Embryonic facial prominence (tissue), 1 donor: ENCODE measurements around the gene CYGB.

Experiments
- DNase-seq: peaks from one replicate; pipeline ENCODE4 v3.0.0-alpha.2; 2016; ENCODE audit errors: extremely low spot score

The CYGB gene

GRCh38 chr17:76537578-76538280, at the start of gene CYGB:
CYGB (minus strand) TSS chr17:76537709; CDS start chr17:76537542, 167 bp downstream.
- no peak for DNase-seq

GRCh38 chr17:76586741-76587487, 49.4 kb upstream of the CYGB start:
- DNase-seq: no peak

DNA sequence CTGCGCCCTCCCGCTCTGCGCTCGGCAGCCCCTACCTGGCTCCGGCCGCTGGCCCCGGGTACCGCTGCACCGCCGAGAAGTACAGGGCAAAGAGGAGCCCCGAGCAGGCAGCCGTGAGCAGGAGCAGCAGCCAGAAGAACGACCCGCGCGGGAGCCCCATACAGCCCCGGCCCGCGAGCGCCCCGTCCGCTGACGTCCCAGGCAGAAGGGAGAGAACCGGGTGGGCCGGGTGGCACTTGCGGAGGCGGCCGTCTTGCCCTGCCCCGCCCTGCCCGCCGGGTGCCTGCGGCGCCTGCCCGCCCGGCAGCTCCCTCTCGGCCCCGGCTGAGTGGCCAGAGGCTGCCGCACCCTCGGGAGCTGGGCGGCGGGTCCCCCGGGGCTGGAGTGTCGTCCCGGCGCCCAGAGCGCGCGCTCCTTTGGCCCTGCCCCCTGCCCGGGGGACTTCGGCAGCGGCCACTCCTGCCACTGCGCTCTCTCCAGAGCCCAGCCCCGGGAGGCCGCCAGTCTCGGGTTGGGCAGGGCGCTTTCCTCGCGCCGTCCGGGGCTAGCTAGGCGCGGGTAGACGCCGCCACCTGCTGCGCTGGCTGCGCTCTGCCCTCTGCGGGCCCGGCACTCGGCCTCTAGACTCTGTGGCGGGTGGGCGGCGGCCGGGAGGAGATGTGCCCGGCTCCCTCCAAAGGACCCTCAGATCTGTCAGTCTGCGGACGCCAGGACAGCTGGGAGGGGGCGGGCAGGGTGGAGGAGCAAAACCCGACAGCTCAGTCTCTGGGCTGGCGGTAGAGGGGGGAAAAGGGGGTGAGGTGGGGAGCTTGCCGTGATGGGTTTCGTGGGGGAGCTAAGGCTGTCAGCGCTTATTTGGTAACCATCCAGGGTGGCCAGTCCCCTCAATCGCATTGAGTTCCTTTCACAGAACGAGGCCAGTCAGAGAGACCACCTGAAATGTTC, 48.4 kb upstream of the CYGB start, which contains the start of gene ST6GALNAC2:
TSS of gene ST6GALNAC2 (minus strand) at position 212 of the 945 bp plus-strand sequence. CDS start at position 160, 52 bp downstream.
- no peak for DNase-seq

- no peak for DNase-seq
Measured at GRCh38 chr17:76585033-76585648, 47.6 kb upstream of the CYGB start.

GRCh38 chr17:76584427-76585032, 47.0 kb upstream of the CYGB start:
- no peak for DNase-seq

- no peak for DNase-seq
Measured at GRCh38 chr17:76582660-76583059, 45.2 kb upstream of the CYGB start.

DNA sequence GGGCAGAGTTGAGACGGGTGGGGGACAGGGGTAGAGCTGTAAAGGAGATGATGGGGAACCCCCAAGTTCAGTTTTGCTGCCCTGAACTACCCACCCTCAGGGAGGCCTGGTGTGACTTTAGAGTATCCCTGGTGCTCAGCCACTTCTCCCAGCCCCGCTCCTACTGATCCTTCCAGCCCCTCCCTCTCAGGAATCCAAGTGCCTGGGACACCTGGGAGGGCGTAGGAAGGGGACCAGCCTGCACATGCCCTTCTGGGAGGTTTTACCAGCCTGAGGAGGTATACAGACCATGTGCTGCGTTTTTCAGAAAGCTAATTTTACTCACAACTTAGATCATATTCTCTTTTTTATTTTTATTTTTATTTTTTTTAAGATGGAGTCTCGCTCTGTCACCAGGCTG, 44.0 kb upstream of the CYGB start:
- DNase-seq: no peak

DNA sequence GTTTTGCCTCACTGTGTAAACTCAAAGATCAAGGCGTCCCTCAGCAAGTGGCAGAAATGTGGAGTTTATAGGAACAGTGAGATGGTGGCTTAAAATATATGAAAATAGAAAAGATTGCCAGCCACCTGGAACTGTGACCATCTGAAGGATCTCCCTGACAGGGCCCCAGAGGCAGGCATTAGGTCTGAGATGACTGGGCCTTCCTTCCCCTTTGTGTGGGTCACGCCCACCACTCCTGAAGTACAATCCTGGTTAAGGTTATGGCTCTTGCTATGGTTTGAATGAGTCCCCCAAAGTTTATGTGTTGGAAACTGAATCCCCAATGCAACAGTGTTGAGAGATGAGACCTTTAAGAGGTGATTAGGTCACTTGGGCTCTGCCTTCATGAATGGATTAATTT, 41.8 kb upstream of the CYGB start:
- no peak for DNase-seq

DNA sequence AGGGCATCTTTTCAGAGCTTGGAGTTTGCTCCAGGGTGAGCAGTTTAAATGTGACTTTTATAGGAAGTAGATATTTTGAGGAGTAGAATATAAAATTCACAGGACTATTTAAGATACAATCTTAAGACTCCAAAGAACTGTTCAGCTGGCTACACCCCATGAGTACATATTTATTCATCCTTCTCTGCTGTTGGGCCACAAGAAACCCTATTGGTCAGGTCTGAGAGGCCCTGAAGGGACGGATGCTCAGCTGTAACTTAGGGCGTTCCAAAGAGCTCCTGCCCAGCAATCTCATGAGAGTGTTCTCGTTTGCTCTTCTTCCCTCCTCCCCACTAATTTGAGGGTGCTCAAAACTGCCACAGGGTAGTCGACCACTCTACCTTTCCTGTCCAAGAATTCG, 40.9 kb upstream of the CYGB start:
- no peak for DNase-seq

- DNase-seq: no peak
Measured at GRCh38 chr17:76577876-76578275, 40.4 kb upstream of the CYGB start.

DNA sequence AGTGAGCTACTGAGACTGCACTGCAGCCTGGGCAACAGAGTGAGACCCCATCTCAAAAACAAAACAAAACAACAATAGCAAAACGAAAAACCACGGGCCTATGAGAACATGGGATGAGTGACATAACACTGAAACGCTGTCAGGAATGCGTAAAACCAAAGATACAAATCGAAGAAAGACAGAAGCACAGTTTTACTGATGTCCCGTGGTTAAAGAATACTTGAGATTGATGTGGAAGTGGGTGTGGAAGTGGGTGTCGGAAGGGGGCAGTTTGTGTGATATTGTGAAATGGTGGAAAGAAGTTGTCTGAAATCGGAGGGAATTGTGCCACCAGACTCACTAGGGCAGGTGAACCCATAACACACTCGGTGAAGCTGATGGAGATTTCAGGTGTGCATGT, 38.7 kb upstream of the CYGB start:
- no peak for DNase-seq

DNA sequence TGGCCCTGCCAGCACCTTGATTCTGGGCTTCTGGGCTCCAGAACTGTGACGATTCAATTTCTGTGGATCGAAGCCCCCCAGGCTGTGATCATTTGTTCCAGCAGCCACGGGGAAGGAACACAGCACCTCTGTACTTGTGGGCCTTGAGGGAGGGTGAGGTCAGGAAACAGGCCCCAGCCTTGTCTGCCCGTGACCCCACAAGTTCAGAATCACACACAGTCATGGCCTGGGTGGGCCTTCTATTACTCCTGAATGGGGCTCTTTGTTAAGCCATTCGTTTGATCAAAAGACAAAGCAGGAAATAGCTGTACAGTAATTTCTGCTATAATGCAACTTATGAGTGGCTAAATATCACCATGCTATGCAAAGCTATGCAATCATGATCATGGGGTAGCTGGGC, 38.1 kb upstream of the CYGB start:
- no peak for DNase-seq

DNA sequence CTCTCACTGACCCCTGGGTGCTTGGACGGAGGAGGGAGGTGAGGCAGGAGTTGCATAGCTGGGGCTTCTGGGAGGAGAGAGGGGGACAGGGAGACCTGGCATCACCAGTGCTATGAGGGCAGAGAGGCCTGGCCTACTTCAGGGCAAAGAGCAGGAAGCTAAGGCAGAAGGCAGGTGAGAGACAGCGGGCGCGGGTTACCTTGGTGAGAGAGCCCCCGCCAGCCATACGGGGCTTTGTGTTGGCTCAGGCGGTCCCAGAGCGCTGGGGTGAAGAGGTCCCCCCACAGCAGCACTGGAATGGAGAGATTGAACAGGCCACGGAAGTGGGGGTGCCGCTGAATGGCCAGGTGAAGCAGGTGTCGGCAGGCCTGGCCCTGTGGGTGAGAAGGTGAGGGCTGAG, 36.7 kb upstream of the CYGB start:
- no peak for DNase-seq

DNA sequence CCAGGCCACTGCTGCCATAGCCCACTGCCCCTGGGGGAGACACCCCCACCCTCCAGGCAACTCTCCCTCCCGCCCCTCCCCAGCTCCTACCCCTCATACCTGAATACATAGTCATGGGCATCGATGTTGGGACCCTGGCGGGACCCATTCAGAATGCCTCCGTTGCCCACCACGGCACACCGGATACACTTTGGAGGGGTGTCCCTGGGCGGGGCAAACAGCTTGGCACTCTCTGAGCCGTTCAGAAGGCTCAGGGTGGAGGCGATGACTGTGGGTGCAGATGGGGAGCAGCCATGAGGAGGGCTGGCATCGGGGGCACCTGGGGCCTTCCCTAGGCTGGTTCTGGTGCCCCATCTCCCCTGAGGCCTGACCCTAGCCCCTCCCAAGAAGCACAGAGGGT, 35.6 kb upstream of the CYGB start:
- no peak for DNase-seq

DNA sequence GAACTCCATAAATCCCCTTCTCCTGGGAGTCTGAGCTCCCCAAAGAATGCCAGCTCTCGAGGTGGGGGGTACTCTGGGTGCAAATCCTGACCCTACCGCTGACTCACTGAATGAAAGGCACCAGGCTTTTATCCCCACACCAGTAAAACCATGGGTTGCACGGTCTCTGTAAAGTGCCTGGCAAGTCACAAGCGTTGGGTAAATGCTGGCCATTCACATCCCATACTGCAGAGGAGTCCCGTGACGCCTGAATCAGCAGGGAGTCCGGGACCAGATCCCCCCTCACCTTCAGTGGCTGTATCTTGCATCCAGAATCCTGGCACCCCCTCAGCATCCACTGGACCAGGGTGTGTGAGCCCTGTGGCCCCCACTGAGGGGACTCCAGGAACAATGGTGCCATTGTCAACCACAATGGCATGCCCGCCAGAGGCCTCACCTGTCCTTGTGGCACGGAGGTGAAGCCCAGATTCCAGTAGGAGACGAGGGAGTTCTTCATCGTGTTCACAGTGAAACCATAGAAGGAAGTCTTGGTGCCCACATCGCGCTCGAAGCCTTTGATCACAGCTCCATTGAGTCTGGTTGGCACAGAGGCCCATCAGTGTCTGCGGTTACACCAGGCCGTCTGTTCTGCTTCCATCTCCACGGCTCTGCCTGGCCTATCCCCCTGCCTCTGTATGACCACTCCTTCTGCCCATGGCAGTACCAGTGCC, 34.8 kb upstream of the CYGB start:
- no peak for DNase-seq

- DNase-seq: no peak
Measured at GRCh38 chr17:76570877-76571471, 33.5 kb upstream of the CYGB start.

DNA sequence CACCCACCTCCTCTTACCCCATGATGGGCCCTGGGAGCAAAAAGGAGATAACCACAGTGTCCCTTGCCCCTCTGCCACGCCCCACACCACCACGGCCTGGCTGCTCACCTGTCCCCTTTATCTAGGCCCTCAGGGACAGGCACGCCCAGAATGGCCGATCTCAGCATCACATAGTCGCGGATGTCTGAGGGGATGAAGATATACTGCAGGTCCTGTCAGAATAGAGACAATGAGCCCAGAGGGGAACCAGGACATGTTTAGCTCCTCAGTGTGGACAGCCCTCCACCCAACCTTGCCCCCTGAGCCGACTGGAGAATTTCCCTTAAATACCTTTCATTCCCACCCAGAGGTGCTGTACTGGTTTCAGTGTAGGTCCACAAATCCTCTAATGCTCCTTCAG, 32.9 kb upstream of the CYGB start:
- no peak for DNase-seq

DNA sequence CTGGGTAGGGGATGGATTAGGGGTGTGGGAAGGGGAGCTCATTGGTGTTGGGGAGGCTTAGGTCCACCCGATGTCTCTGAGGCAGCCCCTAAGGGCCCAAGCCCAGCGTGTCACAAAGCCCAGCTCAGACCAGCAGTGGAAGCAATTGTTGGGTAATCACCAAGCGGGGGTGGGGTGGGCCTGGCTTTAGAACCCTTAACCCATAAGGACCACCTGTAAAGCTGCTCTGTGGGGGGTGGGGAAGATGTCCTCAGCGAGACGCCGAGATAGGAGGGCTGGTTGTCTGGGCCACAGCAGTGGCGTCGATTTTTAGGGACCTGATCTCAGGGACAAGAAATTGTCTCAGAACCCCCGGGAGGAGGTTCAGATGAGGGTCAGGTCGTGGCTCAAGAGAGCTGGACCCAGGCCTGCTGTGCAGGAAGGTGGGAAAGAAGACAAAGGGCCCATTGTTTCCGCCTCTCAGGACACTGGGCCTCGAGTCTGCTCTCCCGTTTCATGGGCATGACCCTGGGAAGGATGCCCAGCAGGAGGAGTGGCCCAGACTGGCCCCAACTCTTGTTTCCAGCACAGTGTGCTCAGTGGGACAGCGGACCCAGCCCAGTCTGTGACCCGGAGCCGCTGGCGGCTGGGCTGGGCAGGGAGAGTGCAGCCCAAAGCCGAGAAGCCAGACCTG, 32.2 kb upstream of the CYGB start:
- no peak for DNase-seq

GRCh38 chr17:76568811-76569221, 31.3 kb upstream of the CYGB start:
- no peak for DNase-seq
